ENCODE measurements around the gene SLC41A2.

SLC41A2 gene

DNA sequence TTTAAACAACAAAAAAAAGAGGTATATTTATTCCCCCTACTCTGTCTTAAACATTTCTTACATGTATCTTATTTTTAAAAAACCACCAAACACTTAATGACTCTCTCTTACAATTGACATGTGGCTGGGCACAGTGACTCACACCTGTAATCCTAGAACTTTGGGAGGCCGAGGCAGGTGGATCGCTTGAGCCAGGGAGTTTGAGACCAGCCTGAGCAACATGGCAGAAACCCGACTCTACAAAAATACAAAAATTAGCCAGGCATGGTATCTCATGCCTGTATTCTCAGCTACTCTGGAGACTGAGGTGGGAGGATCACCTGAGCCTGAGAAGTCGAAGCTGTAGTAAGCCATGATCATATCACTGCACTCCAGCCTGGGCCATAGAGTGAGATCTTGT is 16.0 kb downstream of the SLC41A2 start:
- TF ChIP-seq, protein P1, sequence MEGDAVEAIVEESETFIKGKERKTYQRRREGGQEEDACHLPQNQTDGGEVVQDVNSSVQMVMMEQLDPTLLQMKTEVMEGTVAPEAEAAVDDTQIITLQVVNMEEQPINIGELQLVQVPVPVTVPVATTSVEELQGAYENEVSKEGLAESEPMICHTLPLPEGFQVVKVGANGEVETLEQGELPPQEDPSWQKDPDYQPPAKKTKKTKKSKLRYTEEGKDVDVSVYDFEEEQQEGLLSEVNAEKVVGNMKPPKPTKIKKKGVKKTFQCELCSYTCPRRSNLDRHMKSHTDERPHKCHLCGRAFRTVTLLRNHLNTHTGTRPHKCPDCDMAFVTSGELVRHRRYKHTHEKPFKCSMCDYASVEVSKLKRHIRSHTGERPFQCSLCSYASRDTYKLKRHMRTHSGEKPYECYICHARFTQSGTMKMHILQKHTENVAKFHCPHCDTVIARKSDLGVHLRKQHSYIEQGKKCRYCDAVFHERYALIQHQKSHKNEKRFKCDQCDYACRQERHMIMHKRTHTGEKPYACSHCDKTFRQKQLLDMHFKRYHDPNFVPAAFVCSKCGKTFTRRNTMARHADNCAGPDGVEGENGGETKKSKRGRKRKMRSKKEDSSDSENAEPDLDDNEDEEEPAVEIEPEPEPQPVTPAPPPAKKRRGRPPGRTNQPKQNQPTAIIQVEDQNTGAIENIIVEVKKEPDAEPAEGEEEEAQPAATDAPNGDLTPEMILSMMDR (IDR thresholded peaks at IDR 0.05; ENCODE audit: low read depth, low read length, missing control alignments): no peak
- no peak overlapping the region for H3K4me3 ChIP-seq (replicated peaks; ENCODE audit: low read depth, low read length)
- no peak for DNase-seq (ENCODE audit: extremely low read depth, low read depth)

DNA sequence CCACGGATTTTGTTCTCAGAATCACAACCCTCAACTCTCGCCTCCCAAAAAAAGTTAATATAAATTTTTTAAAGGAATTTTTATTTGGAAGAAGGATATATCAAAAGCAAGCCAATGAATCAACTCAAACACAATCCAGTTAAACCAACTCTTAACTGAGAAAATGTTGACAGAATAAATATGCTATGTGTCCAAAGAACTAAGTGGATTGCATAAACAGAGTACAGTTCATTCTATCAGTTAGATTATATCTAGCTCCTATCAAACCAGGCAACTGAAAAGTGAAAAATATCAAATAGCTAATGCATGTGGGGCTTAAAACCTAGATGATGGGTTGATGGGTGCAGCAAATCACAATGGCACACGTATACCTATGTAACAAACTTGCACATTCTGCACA is 16.6 kb downstream of the SLC41A2 start:
- DNase-seq (ENCODE audit: extremely low read depth, low read depth): no peak
- TF ChIP-seq, protein P1 (IDR thresholded peaks at IDR 0.05; ENCODE audit: low read depth, low read length, missing control alignments): no peak
- H3K4me3 ChIP-seq (replicated peaks; ENCODE audit: low read depth, low read length): no peak overlapping the region

DNA sequence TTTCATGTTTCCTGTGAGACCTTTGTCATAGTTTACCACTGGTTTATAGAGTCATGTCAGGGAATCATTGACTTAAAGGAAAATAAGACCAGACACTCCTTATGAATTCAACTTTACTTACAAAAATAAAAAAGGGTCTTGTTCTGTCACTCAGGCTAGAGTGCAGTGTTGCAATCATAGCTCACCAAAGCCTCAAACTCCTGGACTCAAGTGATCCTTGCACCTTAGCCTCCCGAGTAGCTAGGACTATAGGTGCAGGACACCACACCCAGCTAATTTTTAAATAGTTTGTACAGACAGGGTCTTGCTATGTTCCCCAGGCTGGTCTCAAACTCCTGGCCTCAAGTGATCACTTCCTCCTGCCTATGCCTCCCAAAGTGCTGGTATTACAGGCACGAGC is 19.0 kb downstream of the SLC41A2 start:
- TF ChIP-seq, protein P1 (IDR thresholded peaks at IDR 0.05; ENCODE audit: low read depth, low read length, missing control alignments): no peak
- no peak for DNase-seq (ENCODE audit: extremely low read depth, low read depth)
- no peak overlapping the region for H3K4me3 ChIP-seq (replicated peaks; ENCODE audit: low read depth, low read length)

DNA sequence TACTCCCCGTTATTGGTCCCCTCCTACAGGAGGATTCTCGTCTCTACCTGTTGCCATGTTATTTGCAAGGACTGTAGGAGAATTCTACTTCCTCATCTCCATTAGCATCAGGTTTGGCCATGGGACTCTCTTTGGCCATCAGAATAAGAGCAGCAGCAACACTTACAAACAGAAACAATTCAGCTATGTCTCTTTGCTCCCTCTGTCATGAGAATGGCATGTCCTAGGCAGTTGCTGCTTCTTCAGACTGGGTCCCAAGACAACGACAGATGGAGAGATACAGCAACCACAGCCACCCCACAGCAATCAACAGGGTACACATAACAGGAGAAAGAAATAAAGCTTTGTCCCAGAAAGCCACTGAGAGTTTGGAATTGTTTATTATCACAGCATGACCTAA is 19.7 kb downstream of the SLC41A2 start:
- TF ChIP-seq, protein P1 (IDR thresholded peaks at IDR 0.05; ENCODE audit: low read depth, low read length, missing control alignments): no peak
- no peak for DNase-seq (ENCODE audit: extremely low read depth, low read depth)
- H3K4me3 ChIP-seq (replicated peaks; ENCODE audit: low read depth, low read length): no peak overlapping the region

DNA sequence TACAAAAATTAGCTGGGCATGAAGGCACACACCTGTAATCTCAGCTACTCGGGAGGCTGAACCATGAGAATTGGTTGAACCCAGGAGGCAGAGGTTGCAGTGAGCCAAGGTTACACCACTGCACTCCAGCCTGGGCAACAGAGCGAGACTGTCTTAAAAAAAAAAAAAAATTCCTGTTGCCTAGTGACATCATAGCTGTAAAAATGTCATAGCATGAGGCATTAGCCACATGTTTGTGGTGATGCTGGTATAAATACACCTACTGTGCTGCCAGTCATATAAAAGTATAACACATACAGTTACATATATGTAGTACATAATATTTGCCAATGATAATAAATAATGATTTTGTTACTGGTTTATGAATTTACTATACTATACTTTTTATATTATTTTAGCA is 22.2 kb downstream of the SLC41A2 start:
- no peak overlapping the region for H3K4me3 ChIP-seq (replicated peaks; ENCODE audit: low read depth, low read length)
- TF ChIP-seq, protein P1 (IDR thresholded peaks at IDR 0.05; ENCODE audit: low read depth, low read length, missing control alignments): no peak
- no peak for DNase-seq (ENCODE audit: extremely low read depth, low read depth)

DNA sequence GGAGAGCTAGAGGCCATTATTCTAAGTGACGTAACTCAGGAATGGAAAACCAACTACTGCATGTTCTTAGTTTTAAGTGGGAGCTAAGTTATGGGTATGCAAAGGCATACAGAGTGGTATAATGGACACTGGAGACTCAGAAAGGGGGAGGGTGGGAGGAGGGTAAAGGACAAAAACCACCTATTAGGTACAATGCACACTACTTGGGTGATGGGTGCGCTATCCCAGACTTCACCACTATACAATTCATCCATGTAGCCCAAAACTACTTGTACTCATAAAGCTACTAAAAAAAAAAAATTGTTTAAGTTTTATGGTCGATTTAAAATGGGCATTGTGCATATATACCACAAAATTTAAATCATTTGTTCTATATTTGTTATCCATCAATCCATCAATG is 24.3 kb downstream of the SLC41A2 start:
- no peak for DNase-seq (ENCODE audit: extremely low read depth, low read depth)
- TF ChIP-seq, protein P1 (IDR thresholded peaks at IDR 0.05; ENCODE audit: low read depth, low read length, missing control alignments): no peak
- no peak overlapping the region for H3K4me3 ChIP-seq (replicated peaks; ENCODE audit: low read depth, low read length)

DNA sequence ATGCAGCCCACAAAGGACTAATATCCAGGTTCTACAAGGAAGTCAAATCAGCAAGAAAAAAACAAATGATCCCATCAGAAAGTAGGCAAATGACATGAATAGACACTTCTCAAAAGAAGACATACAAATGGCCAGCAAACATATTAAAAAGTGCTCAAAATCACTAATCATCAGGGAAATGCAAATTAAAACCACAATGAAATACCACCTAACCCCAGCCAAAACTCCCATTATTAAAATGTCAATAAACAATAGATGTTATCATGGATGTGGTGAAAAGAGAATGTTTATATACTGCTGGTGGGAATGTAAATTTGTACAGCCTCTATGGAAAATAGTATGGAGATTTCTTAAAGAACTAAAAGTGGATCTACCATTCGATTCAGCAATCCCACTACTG is 25.0 kb downstream of the SLC41A2 start:
- TF ChIP-seq, protein P1 (IDR thresholded peaks at IDR 0.05; ENCODE audit: low read depth, low read length, missing control alignments): no peak
- no peak for DNase-seq (ENCODE audit: extremely low read depth, low read depth)

More for the DNA sequence above, 25.0 kb downstream of the SLC41A2 start:
- H3K4me3 ChIP-seq (replicated peaks; ENCODE audit: low read depth, low read length): no peak overlapping the region

Measured in HFF-Myc (cell line).